Activated naive CD8-positive, alpha-beta T cell treated with anti-CD3 and anti-CD28 coated beads for 36 hours (primary cell): ENCODE data around the gene UNC5A. TPM values are rescaled to one million over a fixed set of nuclear protein-coding genes. Genes with fewer than 3 reads are reported as not detected.

ENCODE experiments used
- DNase-seq: peaks from one replicate; pipeline ENCODE4 v3.0.0; 2021
- H3K27ac Mint-ChIP-seq: one replicate; pipeline ENCODE4 v1.8.0; 2022; ENCODE audit warnings: mild to moderate bottlenecking, moderate library complexity, mixed read lengths
- H3K27me3 Mint-ChIP-seq: one replicate; pipeline ENCODE4 v1.8.0; 2022; ENCODE audit warnings: mild to moderate bottlenecking, mixed read lengths
- H3K36me3 Mint-ChIP-seq: one replicate; pipeline ENCODE4 v1.8.0; 2021; ENCODE audit warnings: mild to moderate bottlenecking, mixed read lengths
- H3K4me1 Mint-ChIP-seq: one replicate; pipeline ENCODE4 v1.8.0; 2021; ENCODE audit warnings: mixed read lengths
- H3K4me3 Mint-ChIP-seq: one replicate; pipeline ENCODE4 v1.8.0; 2022; ENCODE audit warnings: mild to moderate bottlenecking, moderate library complexity, mixed read lengths
- H3K9me3 Mint-ChIP-seq: one replicate; pipeline ENCODE4 v1.8.0; 2022; ENCODE audit warnings: mixed read lengths
- total RNA-seq, 2 experiments: library from RNA; stranded (reverse); gene quantifications; one replicate each; pipeline ENCODE4 v1.2.3, GENCODE V29; 2021

The UNC5A gene
- total RNA-seq, 2 experiments from 2014 or later, result not detected

GRCh38 chr5:176887252-176887849, 77.0 kb downstream of the UNC5A start:
- no peak for DNase-seq
- Mint-ChIP-seq H3K4me1 (no peaks in the 10 kb centered on the region), H3K4me3 (no peak overlapping the region), H3K27ac (no peak overlapping the region), H3K27me3 (peaks cover 4% of the 10 kb centered on the region), H3K9me3 (no peaks in the 10 kb centered on the region), H3K36me3 (no peaks in the 10 kb centered on the region)

GRCh38 chr5:176888016-176888864, 77.9 kb downstream of the UNC5A start:
- no peak for DNase-seq
- H3K27ac Mint-ChIP-seq, result no peak overlapping the region
- H3K36me3 Mint-ChIP-seq, result no peaks in the 10 kb centered on the region
- no peaks in the 10 kb centered on the region for H3K9me3 Mint-ChIP-seq
- H3K4me1 Mint-ChIP-seq, result no peaks in the 10 kb centered on the region
- peaks cover 4% of the 10 kb centered on the region for H3K27me3 Mint-ChIP-seq
- no peak overlapping the region for H3K4me3 Mint-ChIP-seq

- Mint-ChIP-seq H3K4me1 (no peaks in the 10 kb centered on the region), H3K27ac (no peak overlapping the region), H3K4me3 (no peak overlapping the region), H3K9me3 (no peaks in the 10 kb centered on the region), H3K27me3 (peaks cover 4% of the 10 kb centered on the region), H3K36me3 (no peaks in the 10 kb centered on the region)
- DNase-seq, result no peak
Measured at GRCh38 chr5:176888865-176889165, 78.5 kb downstream of the UNC5A start.

GRCh38 chr5:176889321-176890280, 79.2 kb downstream of the UNC5A start:
- peaks cover 1% of the 10 kb centered on the region for H3K36me3 Mint-ChIP-seq
- H3K27me3 Mint-ChIP-seq, result peaks cover 4% of the 10 kb centered on the region
- no peaks in the 10 kb centered on the region for H3K9me3 Mint-ChIP-seq
- H3K4me1 Mint-ChIP-seq, result no peaks in the 10 kb centered on the region
- no peak overlapping the region for H3K4me3 Mint-ChIP-seq
- no peak overlapping the region for H3K27ac Mint-ChIP-seq
- DNase-seq, result no peak

- no peaks in the 10 kb centered on the region for H3K4me1 Mint-ChIP-seq
- no peak for DNase-seq
- H3K36me3 Mint-ChIP-seq, result peaks cover 1% of the 10 kb centered on the region
Measured at GRCh38 chr5:176890455-176891330, 80.3 kb downstream of the UNC5A start.

GRCh38 chr5:176891331-176891958, 81.1 kb downstream of the UNC5A start:
- peaks cover 1% of the 10 kb centered on the region for H3K36me3 Mint-ChIP-seq
- H3K9me3 Mint-ChIP-seq, result no peaks in the 10 kb centered on the region
- H3K27ac Mint-ChIP-seq, result no peak overlapping the region
- H3K4me3 Mint-ChIP-seq, result no peak overlapping the region
- H3K4me1 Mint-ChIP-seq, result no peaks in the 10 kb centered on the region
- H3K27me3 Mint-ChIP-seq, result peaks cover 9% of the 10 kb centered on the region
- no peak for DNase-seq

More at GRCh38 chr5:176890455-176891330, 80.3 kb downstream of the UNC5A start:
- Mint-ChIP-seq H3K9me3 (no peaks in the 10 kb centered on the region), H3K27ac (no peak overlapping the region), H3K4me3 (no peak overlapping the region), H3K27me3 (peaks cover 8% of the 10 kb centered on the region)

GRCh38 chr5:176892663-176893062, 82.3 kb downstream of the UNC5A start:
- Mint-ChIP-seq H3K36me3 (peaks cover 1% of the 10 kb centered on the region), H3K27me3 (peaks cover 9% of the 10 kb centered on the region), H3K4me3 (no peak overlapping the region), H3K4me1 (peaks cover 3% of the 10 kb centered on the region), H3K27ac (no peak overlapping the region), H3K9me3 (no peaks in the 10 kb centered on the region)
- no peak for DNase-seq

- H3K4me3 Mint-ChIP-seq, result no peak overlapping the region
- no peak overlapping the region for H3K27ac Mint-ChIP-seq
- no peak for DNase-seq
- H3K4me1 Mint-ChIP-seq, result peaks cover 8% of the 10 kb centered on the region
- peaks cover 9% of the 10 kb centered on the region for H3K27me3 Mint-ChIP-seq
- H3K36me3 Mint-ChIP-seq, result peaks cover 1% of the 10 kb centered on the region
- H3K9me3 Mint-ChIP-seq, result no peaks in the 10 kb centered on the region
Measured at GRCh38 chr5:176894298-176894697, 83.9 kb downstream of the UNC5A start.

GRCh38 chr5:176895831-176896230, 85.5 kb downstream of the UNC5A start:
- peaks cover 16% of the 10 kb centered on the region for H3K4me1 Mint-ChIP-seq
- no peak overlapping the region for H3K27ac Mint-ChIP-seq
- H3K36me3 Mint-ChIP-seq, result peaks cover 5% of the 10 kb centered on the region
- no peak for DNase-seq
- no peak overlapping the region for H3K4me3 Mint-ChIP-seq
- peaks cover 4% of the 10 kb centered on the region for H3K27me3 Mint-ChIP-seq
- no peaks in the 10 kb centered on the region for H3K9me3 Mint-ChIP-seq

GRCh38 chr5:176897263-176897662, 86.9 kb downstream of the UNC5A start:
- Mint-ChIP-seq H3K4me1 (peaks cover 28% of the 10 kb centered on the region), H3K36me3 (peaks cover 16% of the 10 kb centered on the region), H3K4me3 (no peak overlapping the region), H3K9me3 (no peaks in the 10 kb centered on the region), H3K27me3 (peaks cover 4% of the 10 kb centered on the region), H3K27ac (no peak overlapping the region)
- DNase-seq, result no peak

- peaks cover 36% of the 10 kb centered on the region for H3K4me1 Mint-ChIP-seq
- H3K36me3 Mint-ChIP-seq, result peaks cover 24% of the 10 kb centered on the region
- DNase-seq, result no peak
- no peaks in the 10 kb centered on the region for H3K9me3 Mint-ChIP-seq
- H3K27ac Mint-ChIP-seq, result no peak within 1 kb of the TSS
- peaks cover 4% of the 10 kb centered on the region for H3K27me3 Mint-ChIP-seq
- H3K4me3 Mint-ChIP-seq, result no peak within 1 kb of the TSS
Measured at GRCh38 chr5:176899296-176899891, 89.0 kb downstream of the UNC5A start, which contains the start of gene HK3. Gene HK3, minus strand, starts transcription at chr5:176899346. Its CDS starts 3,187 bp downstream, at chr5:176896159.

- Mint-ChIP-seq H3K9me3 (no peaks in the 10 kb centered on the region), H3K27ac (no peak overlapping the region), H3K27me3 (peaks cover 4% of the 10 kb centered on the region), H3K36me3 (peaks cover 27% of the 10 kb centered on the region), H3K4me1 (peaks cover 38% of the 10 kb centered on the region), H3K4me3 (no peak overlapping the region)
- DNase-seq, result no peak
Measured at GRCh38 chr5:176899946-176900779, 89.8 kb downstream of the UNC5A start.

- H3K27me3 Mint-ChIP-seq, result no peaks in the 10 kb centered on the region
- H3K36me3 Mint-ChIP-seq, result peaks cover 29% of the 10 kb centered on the region
- no peak for DNase-seq
- no peaks in the 10 kb centered on the region for H3K9me3 Mint-ChIP-seq
- H3K27ac Mint-ChIP-seq, result no peak overlapping the region
- H3K4me1 Mint-ChIP-seq, result peaks cover 38% of the 10 kb centered on the region
- H3K4me3 Mint-ChIP-seq, result no peak overlapping the region
Measured at GRCh38 chr5:176900780-176901204, 90.4 kb downstream of the UNC5A start.
